ENCODE data around the gene PFKP. TPM values are rescaled to one million over a fixed set of nuclear protein-coding genes. Genes with fewer than 3 reads are reported as not detected.

The PFKP gene
- polyA plus RNA-seq, 2 of the 4 experiments (the other 2 are of a cell fraction) = 164 to 279 TPM

DNA sequence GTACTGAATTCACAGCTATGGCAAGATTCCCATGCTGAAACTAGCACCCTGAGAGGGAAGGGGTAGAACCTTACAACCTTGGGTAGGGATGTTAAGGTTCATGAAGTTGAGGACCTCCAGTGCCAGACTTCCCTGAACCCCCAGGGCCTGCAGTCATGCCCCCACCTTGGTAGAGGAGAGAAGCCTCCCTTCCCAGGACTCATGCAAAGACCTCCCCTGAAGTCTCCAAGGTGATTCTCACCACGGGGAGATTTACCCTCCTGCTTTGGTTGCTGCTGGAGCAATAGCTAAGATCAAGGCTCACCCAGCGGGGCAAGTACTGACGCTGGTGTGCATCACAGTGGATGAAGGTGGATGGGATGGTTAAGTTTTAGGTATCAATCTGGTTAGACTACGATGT is 49.1 kb upstream of the PFKP start (continued):
- TF ChIP-seq, protein P1, sequence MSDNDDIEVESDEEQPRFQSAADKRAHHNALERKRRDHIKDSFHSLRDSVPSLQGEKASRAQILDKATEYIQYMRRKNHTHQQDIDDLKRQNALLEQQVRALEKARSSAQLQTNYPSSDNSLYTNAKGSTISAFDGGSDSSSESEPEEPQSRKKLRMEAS (IDR thresholded peaks at IDR 0.05) = no peak
- TF ChIP-seq CBX8 (IDR thresholded peaks at IDR 0.05) = no peak

DNA sequence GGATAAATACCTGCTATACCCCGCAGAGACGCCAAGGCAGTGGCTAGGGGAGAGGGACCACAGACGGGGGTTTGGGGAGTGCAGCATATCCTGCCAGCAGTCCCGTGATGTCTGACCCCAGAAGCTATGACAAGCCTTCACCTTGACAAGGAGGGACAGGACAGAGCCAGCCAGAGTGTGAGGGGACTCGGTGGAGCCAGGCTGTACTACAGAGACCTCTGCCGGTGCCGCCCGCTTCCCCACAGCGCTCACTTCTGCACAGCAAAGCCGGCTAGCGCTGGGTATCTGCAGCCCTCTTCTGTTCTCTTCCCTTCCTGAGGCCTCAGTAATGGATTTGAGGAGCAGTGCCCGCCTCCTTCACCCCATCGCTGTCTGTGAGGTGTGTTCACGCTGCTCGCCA is 47.0 kb upstream of the PFKP start:
- CTCF ChIA-PET = no interaction called here
- WGBS (ENCODE audit: missing lambda C conversion rate) = 64% methylated on average over 15 of the region's 15 CpGs
- no peak overlapping the region for H3K4me3 ChIP-seq
- ATAC-seq (peak in 1 of 2 experiments; percentile 30; a peak in 2 of 6 replicates), DNase-seq (ENCODE audit: low read depth in 1 of 2, low spot score in 1 of 2) (no peak), FAIRE-seq (no peak)
- TF ChIP-seq FOSL2 (IDR thresholded peaks at IDR 0.05) (no peak), FOSL2 (CRISPR knock-in tag; IDR thresholded peaks at IDR 0.05) (no peak), REST (IDR thresholded peaks at IDR 0.05) (no peak), BHLHE40 (IDR thresholded peaks at IDR 0.05; ENCODE audit: low read depth, low read length) (no peak), ZNF302 (CRISPR knock-in tag; IDR thresholded peaks at IDR 0.05) (no peak)
- no peak overlapping the region for H3K27ac ChIP-seq
- POLR2A ChIA-PET = no interaction called here
- no peaks in the 10 kb centered on the region for H3K4me1 ChIP-seq
- no peak overlapping the region for H3K4me2 ChIP-seq
- peaks cover 11% of the 10 kb centered on the region; the same call in 2 of the 3 replicates for H3K9me3 ChIP-seq

DNA sequence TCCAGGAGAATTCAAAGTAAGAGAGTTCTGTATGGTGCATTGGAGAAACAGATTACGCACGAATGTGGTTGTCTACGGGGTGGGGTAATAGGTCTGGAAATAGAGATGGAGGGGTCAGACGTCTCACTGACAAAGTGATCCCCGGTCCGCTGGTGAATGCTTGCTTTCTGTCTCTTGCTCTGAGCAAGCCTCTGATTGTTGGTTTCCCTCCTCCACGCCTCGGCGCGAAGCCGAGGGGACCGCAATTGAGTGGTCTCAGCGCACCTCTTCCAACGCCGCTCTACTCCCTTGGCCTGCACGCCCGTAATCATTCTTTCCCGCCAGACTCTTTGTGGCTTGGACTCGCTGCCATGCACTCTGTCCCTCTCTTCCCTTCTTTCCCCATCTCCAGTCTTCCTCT is 46.5 kb upstream of the PFKP start:
- ChIA-PET CTCF (no interaction called here), POLR2A (no interaction called here)
- FAIRE-seq = no peak
- no peak overlapping the region for H3K4me3 ChIP-seq
- no peaks in the 10 kb centered on the region for H3K4me1 ChIP-seq
- no peak for DNase-seq (ENCODE audit: low read depth in 1 of 2, low spot score in 1 of 2)
- TF ChIP-seq RAD21 (conservative IDR thresholded peaks at IDR 0.05 in 1 of 2, IDR thresholded peaks at IDR 0.05 in 1 of 2) (no peak), ZFP36 (IDR thresholded peaks at IDR 0.05; ENCODE audit: borderline replicate concordance, partially characterized antibody) (no peak), CHD4 (IDR thresholded peaks at IDR 0.05; ENCODE audit: borderline replicate concordance) (no peak), FOSL2 (IDR thresholded peaks at IDR 0.05) (no peak), FOSL2 (CRISPR knock-in tag; IDR thresholded peaks at IDR 0.05) (no peak), FOXS1 (CRISPR knock-in tag; IDR thresholded peaks at IDR 0.05) (no peak), PBX3 (IDR thresholded peaks at IDR 0.05) (no peak), SREBF2 (IDR thresholded peaks at IDR 0.05) (no peak), MAZ (IDR thresholded peaks at IDR 0.05; ENCODE audit: borderline replicate concordance, low read depth, low read length) (no peak)
- H3K27ac ChIP-seq = no peak overlapping the region
- H3K9me3 ChIP-seq = peaks cover 11% of the 10 kb centered on the region; the same call in 2 of the 3 replicates
- no peak overlapping the region for H3K4me2 ChIP-seq
- ATAC-seq = no peak
- WGBS (ENCODE audit: missing lambda C conversion rate) = 57% methylated on average over 19 of the region's 19 CpGs

DNA sequence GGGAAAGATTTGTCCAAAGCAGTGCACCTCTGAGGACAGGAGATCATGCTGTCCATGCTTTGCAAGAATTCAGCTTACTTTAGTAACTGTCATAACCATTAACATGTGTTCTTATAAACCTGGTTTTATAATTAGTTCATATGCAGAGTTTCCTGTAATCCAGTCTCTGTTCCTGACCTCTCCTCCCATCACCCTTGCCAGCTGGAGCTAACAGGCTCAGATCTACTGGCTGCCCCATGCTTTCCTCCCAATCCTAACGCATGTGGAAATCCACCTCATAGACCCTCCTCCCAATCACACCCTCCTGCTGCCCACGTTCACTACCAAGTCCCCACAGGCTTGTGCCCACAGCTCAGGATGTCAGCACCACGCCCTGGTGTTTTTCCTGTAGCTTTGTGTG is 45.3 kb upstream of the PFKP start:
- H3K4me1 ChIP-seq = no peaks in the 10 kb centered on the region
- FAIRE-seq (no peak), DNase-seq (ENCODE audit: low read depth in 1 of 2, low spot score in 1 of 2) (no peak), ATAC-seq (no peak)
- WGBS (ENCODE audit: missing lambda C conversion rate) = 6% methylated on average over 3 of the region's 3 CpGs
- no peak overlapping the region for H3K27ac ChIP-seq
- H3K4me3 ChIP-seq = no peak overlapping the region
- ChIA-PET POLR2A (no interaction called here), CTCF (interaction anchor here (1.2 to 1.8 kb wide), 3 partner anchors 14 to 94 kb away, joined by 3 to 10 read pairs (median 6); no protein-coding TSS in a partner anchor)
- H3K4me2 ChIP-seq = no peak overlapping the region
- no peak for TF ChIP-seq POLR2A (IDR thresholded peaks at IDR 0.05; ENCODE audit: low read length)
- TF ChIP-seq ZC3H11A (IDR thresholded peaks at IDR 0.05) = no peak
- no peak for TF ChIP-seq ZSCAN20 (CRISPR knock-in tag; IDR thresholded peaks at IDR 0.05)
- no peak for TF ChIP-seq FOSL2 (IDR thresholded peaks at IDR 0.05)
- no peak for TF ChIP-seq FOSL2 (CRISPR knock-in tag; IDR thresholded peaks at IDR 0.05)
- TF ChIP-seq CHD4 (IDR thresholded peaks at IDR 0.05; ENCODE audit: borderline replicate concordance) = no peak
- no peak for TF ChIP-seq EP300 (IDR thresholded peaks at IDR 0.05)
- no peak for TF ChIP-seq CBX2 (IDR thresholded peaks at IDR 0.05; ENCODE audit: borderline replicate concordance, low read depth)
- no peak for TF ChIP-seq MAZ (IDR thresholded peaks at IDR 0.05; ENCODE audit: borderline replicate concordance, low read depth, low read length)
- no peak for TF ChIP-seq CBX8 (IDR thresholded peaks at IDR 0.05)
- TF ChIP-seq NFE2L2 (conservative IDR thresholded peaks at IDR 0.05; ENCODE audit: low read length) = no peak
- peaks cover 11% of the 10 kb centered on the region; the same call in 2 of the 3 replicates for H3K9me3 ChIP-seq

Data from A549 (cell line).